Kidney (tissue), 14 donors: ENCODE results near the gene SPHK2. TPM values are rescaled to one million over a fixed set of nuclear protein-coding genes. Genes with fewer than 3 reads are reported as not detected.

Experiments
- DNase-seq, 5 donors: peaks; one replicate each; pipeline ENCODE4 v3.0.0-alpha.2; 2013 to 2020
- FAIRE-seq: peaks from 2 replicates; lab custom pipeline; 2012; peaks lifted over from hg19 to GRCh38; lab: Jason Lieb, UNC
- H3K27ac ChIP-seq, 2 donors: one replicate each; pipeline ENCODE4 v1.7.0; 2013; ENCODE audit warnings: low read depth in 2 of 2, low read length in 2 of 2, inconsistent platforms in 1 of 2
- H3K27me3 ChIP-seq: one replicate; pipeline ENCODE4 v1.7.1; 2013; ENCODE audit warnings: low read length, inconsistent platforms; ENCODE audit not compliant: control insufficient read depth, insufficient read depth
- H3K36me3 ChIP-seq, 3 donors: one replicate each; pipeline versions ENCODE4 v1.7.0 to v1.7.1; 2013; ENCODE audit warnings: low read length in 3 of 3, control low read depth in 1 of 3, inconsistent platforms in 1 of 3; ENCODE audit not compliant: insufficient read depth in 3 of 3, control insufficient read depth in 2 of 3
- H3K4me1 ChIP-seq, 3 donors: one replicate each; pipeline versions ENCODE4 v1.7.0 to v1.7.1; 2013; ENCODE audit warnings: low read length in 3 of 3, inconsistent platforms in 1 of 3, low read depth in 1 of 3; ENCODE audit not compliant: control insufficient read depth in 2 of 3, insufficient read depth in 2 of 3
- H3K4me3 ChIP-seq, 3 donors: one replicate each; pipeline versions ENCODE4 v1.7.0 to v1.8.1; 2013; ENCODE audit warnings: low read length in 3 of 3, control low read depth in 1 of 3, inconsistent platforms in 1 of 3
- H3K9ac ChIP-seq, 3 donors: one replicate each; pipeline versions ENCODE4 v1.7.0 to v1.7.1; 2013; ENCODE audit warnings: low read length in 3 of 3, control low read depth in 1 of 3, inconsistent platforms in 1 of 3
- H3K9me3 ChIP-seq, 3 donors: one replicate each; pipeline versions ENCODE4 v1.7.0 to v1.7.1; 2013; ENCODE audit warnings: low read length in 3 of 3, control low read depth in 1 of 3, inconsistent platforms in 1 of 3; ENCODE audit not compliant: control insufficient read depth in 2 of 3, insufficient read depth in 1 of 3
- intact Hi-C: fragments of 100-400 bp; cut with DNase I; formaldehyde crosslinking; loops from one replicate; pipeline ENCODE4 v1.11.1; 2022
- polyA plus RNA-seq: library from polyadenylated mRNA; stranded (reverse); fragments of 350-450 nt; fragmentation: Illumina TruSeq; extraction: RNeasy Lipid Tissue Mini Kit (QIAGEN cat#74804); gene quantifications from one replicate; pipeline ENCODE4 v1.2.3, GENCODE V29; 2014; ENCODE audit warnings: low read depth, low replicate concordance; ENCODE audit not compliant: insufficient read depth
- total RNA-seq: library from RNA; stranded (reverse); fragmentation: NEBNext Ultra II Directional; extraction: Animal tissue kit (Norgen Biotek cat#: 25700); gene quantifications from one replicate; pipeline ENCODE4 v1.2.1, GENCODE V29; 2021
- TF ChIP-seq, protein P1 (sequence below): IDR thresholded peaks from 3 replicates; pipeline ENCODE4 v1.5.1; 2012; ENCODE audit warnings: mild to moderate bottlenecking, moderate library complexity, borderline replicate concordance; ENCODE audit not compliant: insufficient read depth; ENCODE audit errors: extremely low read depth
- donor health status: control.
- donor health status: control.
- donor health status: control.
- donor health status: control.
- donor health status: control.
- donor health status: DM: yes; HTN: yes; CAD: no.
- donor health status: Normal renal cell carcinoma (clear cell type).

Gene SPHK2
- total and polyA plus RNA-seq, 2 donors from 2014 or later, result 23.3 to 37.2 TPM

- TF ChIP-seq, protein P1, sequence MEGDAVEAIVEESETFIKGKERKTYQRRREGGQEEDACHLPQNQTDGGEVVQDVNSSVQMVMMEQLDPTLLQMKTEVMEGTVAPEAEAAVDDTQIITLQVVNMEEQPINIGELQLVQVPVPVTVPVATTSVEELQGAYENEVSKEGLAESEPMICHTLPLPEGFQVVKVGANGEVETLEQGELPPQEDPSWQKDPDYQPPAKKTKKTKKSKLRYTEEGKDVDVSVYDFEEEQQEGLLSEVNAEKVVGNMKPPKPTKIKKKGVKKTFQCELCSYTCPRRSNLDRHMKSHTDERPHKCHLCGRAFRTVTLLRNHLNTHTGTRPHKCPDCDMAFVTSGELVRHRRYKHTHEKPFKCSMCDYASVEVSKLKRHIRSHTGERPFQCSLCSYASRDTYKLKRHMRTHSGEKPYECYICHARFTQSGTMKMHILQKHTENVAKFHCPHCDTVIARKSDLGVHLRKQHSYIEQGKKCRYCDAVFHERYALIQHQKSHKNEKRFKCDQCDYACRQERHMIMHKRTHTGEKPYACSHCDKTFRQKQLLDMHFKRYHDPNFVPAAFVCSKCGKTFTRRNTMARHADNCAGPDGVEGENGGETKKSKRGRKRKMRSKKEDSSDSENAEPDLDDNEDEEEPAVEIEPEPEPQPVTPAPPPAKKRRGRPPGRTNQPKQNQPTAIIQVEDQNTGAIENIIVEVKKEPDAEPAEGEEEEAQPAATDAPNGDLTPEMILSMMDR, result no peak
- FAIRE-seq (no peak), DNase-seq (peak in 2 of 5 donors; percentile 34 to 78)
Measured at GRCh38 chr19:48623556-48624066, 4.3 kb downstream of the SPHK2 start.

DNA sequence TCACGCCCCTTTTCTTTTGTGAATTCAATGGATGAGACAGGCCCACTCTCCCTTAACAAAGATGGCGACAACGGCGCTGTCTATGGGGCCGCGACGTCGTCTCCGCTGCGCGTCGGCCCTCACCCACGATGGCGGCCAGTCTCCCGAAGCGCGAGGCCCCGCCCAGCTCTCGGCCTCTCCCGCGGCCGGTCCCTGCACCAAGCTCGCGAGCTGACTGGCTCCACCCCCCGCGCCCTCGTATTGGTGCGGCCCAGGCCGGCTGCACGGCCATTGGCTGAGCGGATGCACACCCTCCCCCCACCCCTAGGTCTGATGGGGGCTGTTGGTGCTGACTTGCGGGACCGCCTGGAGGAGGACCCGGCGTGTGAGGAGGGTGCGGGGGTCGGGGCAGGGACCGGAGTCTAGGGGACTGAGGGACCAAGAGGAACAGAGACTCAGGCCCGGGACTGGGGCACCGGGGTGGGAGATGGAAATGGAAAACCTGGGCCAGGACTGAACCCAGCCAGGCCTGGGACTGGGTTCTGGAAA is 4.8 kb downstream of the SPHK2 start:
- TF ChIP-seq, protein P1, result no peak
- Histone ChIP-seq H3K9me3 (no peaks in the 10 kb centered on the region), H3K4me1 (peaks cover 3 to 16% (median 7%) of the 10 kb centered on the region in 3 donors), H3K4me3 (peak overlapping the region; percentile 55 to 78 (median 67)), H3K9ac (peak overlapping the region; percentile 54 to 82 (median 81)), H3K27me3 (no peaks in the 10 kb centered on the region), H3K36me3 (peaks cover 0 to 4% (median 0%) of the 10 kb centered on the region in 3 donors), H3K27ac (peak overlapping the region; percentile 78 to 89)
- FAIRE-seq (peak; percentile 39), DNase-seq (peak; percentile 99 to 100 (median 99))
- intact Hi-C loops, result no loop called here

More at GRCh38 chr19:48623556-48624066, 4.3 kb downstream of the SPHK2 start:
- Histone ChIP-seq H3K4me1 (peaks cover 3 to 16% (median 7%) of the 10 kb centered on the region in 3 donors), H3K27ac (peak overlapping the region; percentile 40 to 89), H3K4me3 (peak overlapping the region; percentile 49 to 58 (median 55)), H3K9me3 (no peaks in the 10 kb centered on the region), H3K27me3 (no peaks in the 10 kb centered on the region), H3K9ac (peak overlapping the region; percentile 41 to 80 (median 54)), H3K36me3 (peaks cover 0 to 4% (median 0%) of the 10 kb centered on the region in 3 donors)
- intact Hi-C loops, result no loop called here

- H3K4me3 ChIP-seq, result peak overlapping the region; percentile 9 to 78 (median 67)
- intact Hi-C loops, result no loop called here
- peaks cover 3 to 16% (median 9%) of the 10 kb centered on the region in 3 donors for H3K4me1 ChIP-seq
- TF ChIP-seq, protein P1, result no peak
- FAIRE-seq, result no peak
- H3K27ac ChIP-seq, result peak overlapping the region; percentile 78 to 85
- H3K9ac ChIP-seq, result peak overlapping the region; percentile 1 to 81 (median 41)
- H3K27me3 ChIP-seq, result no peaks in the 10 kb centered on the region
- no peaks in the 10 kb centered on the region for H3K9me3 ChIP-seq
- DNase-seq, result peak in 4 of 5 donors; percentile 42 to 88 (median 69)
- peaks cover 0 to 4% (median 0%) of the 10 kb centered on the region in 3 donors for H3K36me3 ChIP-seq
Measured at GRCh38 chr19:48624791-48625723, 5.8 kb downstream of the SPHK2 start.
